Activated naive CD8-positive, alpha-beta T cell treated with anti-CD3 and anti-CD28 coated beads, Interleukin-2, amount 50 U/mL, for 24 hours (primary cell): Measurements from ENCODE around the gene SGSH.
"Not testable (repeated sequence)": the region's sequence is repeated elsewhere in the genome, so short reads cannot be mapped to it uniquely, and the experiment has no call there.

ENCODE experiments used
- ATAC-seq: fragments of 150-1000 bp; cut with Tn5 transposase; one replicate; pipeline ENCODE4 v1.10.0; 2021
- DNase-seq: peaks from one replicate; pipeline ENCODE4 v3.0.0; 2021
- H3K27ac Mint-ChIP-seq: one replicate; pipeline ENCODE4 v1.8.0; 2021; ENCODE audit warnings: mild to moderate bottlenecking, mixed read lengths
- H3K27me3 Mint-ChIP-seq: one replicate; pipeline ENCODE4 v1.8.0; 2021; ENCODE audit warnings: mixed read lengths
- H3K36me3 Mint-ChIP-seq: one replicate; pipeline ENCODE4 v1.8.0; 2021; ENCODE audit warnings: low read depth, mixed read lengths
- H3K4me1 Mint-ChIP-seq: one replicate; pipeline ENCODE4 v1.8.0; 2021; ENCODE audit warnings: mixed read lengths
- H3K4me3 Mint-ChIP-seq: one replicate; pipeline ENCODE4 v1.8.0; 2021; ENCODE audit warnings: mild to moderate bottlenecking, moderate library complexity, mixed read lengths
- H3K9me3 Mint-ChIP-seq: one replicate; pipeline ENCODE4 v1.8.0; 2021; ENCODE audit warnings: mixed read lengths

The SGSH gene

GRCh38 chr17:80246266-80246681 lies 26.1 kb upstream of the SGSH start:
- ATAC-seq: no peak
- H3K27me3 Mint-ChIP-seq: no peaks in the 10 kb centered on the region

GRCh38 chr17:80245566-80246265 lies 25.6 kb upstream of the SGSH start:
- no peaks in the 10 kb centered on the region for H3K4me1 Mint-ChIP-seq
- no peak for ATAC-seq
- no peak overlapping the region for H3K27ac Mint-ChIP-seq

More at GRCh38 chr17:80246266-80246681, 26.1 kb upstream of the SGSH start:
- H3K9me3 Mint-ChIP-seq: no peaks in the 10 kb centered on the region
- no peaks in the 10 kb centered on the region for H3K4me1 Mint-ChIP-seq
- H3K4me3 Mint-ChIP-seq: no peak overlapping the region
- no peak for DNase-seq
- H3K36me3 Mint-ChIP-seq: no peaks in the 10 kb centered on the region
- H3K27ac Mint-ChIP-seq: no peak overlapping the region

GRCh38 chr17:80244871-80245509 lies 24.9 kb upstream of the SGSH start:
- Mint-ChIP-seq H3K4me1 (no peaks in the 10 kb centered on the region), H3K27ac (no peak overlapping the region), H3K36me3 (no peaks in the 10 kb centered on the region), H3K4me3 (no peak overlapping the region), H3K27me3 (no peaks in the 10 kb centered on the region), H3K9me3 (no peaks in the 10 kb centered on the region)
- ATAC-seq (no peak), DNase-seq (no peak)

More at GRCh38 chr17:80245566-80246265, 25.6 kb upstream of the SGSH start:
- H3K36me3 Mint-ChIP-seq: no peaks in the 10 kb centered on the region
- H3K27me3 Mint-ChIP-seq: no peaks in the 10 kb centered on the region
- no peak overlapping the region for H3K4me3 Mint-ChIP-seq
- H3K9me3 Mint-ChIP-seq: no peaks in the 10 kb centered on the region
- no peak for DNase-seq

GRCh38 chr17:80244448-80244847 lies 24.3 kb upstream of the SGSH start:
- H3K4me1 Mint-ChIP-seq, H3K36me3 Mint-ChIP-seq, ATAC-seq, DNase-seq, H3K4me3 Mint-ChIP-seq, H3K9me3 Mint-ChIP-seq, H3K27me3 Mint-ChIP-seq, H3K27ac Mint-ChIP-seq: not testable (repeated sequence)

- Mint-ChIP-seq H3K36me3 (no peaks in the 10 kb centered on the region), H3K9me3 (no peaks in the 10 kb centered on the region), H3K27me3 (no peaks in the 10 kb centered on the region), H3K4me3 (no peak overlapping the region), H3K4me1 (no peaks in the 10 kb centered on the region), H3K27ac (no peak overlapping the region)
- no peak for DNase-seq
- ATAC-seq: no peak
These were observed 23.6 kb upstream of the SGSH start for GRCh38 chr17:80243526-80244433.

- DNase-seq (no peak), ATAC-seq (no peak)
- Mint-ChIP-seq H3K27me3 (no peaks in the 10 kb centered on the region), H3K9me3 (no peaks in the 10 kb centered on the region), H3K27ac (no peak overlapping the region), H3K36me3 (peaks cover 2% of the 10 kb centered on the region), H3K4me1 (no peaks in the 10 kb centered on the region), H3K4me3 (no peak overlapping the region)
These were observed 22.4 kb upstream of the SGSH start for GRCh38 chr17:80242505-80242904.

GRCh38 chr17:80237386-80237785 lies 17.3 kb upstream of the SGSH start:
- H3K36me3 Mint-ChIP-seq: peaks cover 23% of the 10 kb centered on the region
- no peak for ATAC-seq
- no peak for DNase-seq
- H3K9me3 Mint-ChIP-seq: peaks cover 15% of the 10 kb centered on the region
- no peak overlapping the region for H3K27ac Mint-ChIP-seq
- H3K4me1 Mint-ChIP-seq: no peaks in the 10 kb centered on the region
- H3K4me3 Mint-ChIP-seq: no peak overlapping the region
- H3K27me3 Mint-ChIP-seq: no peaks in the 10 kb centered on the region

- no peak overlapping the region for H3K27ac Mint-ChIP-seq
- no peak overlapping the region for H3K4me3 Mint-ChIP-seq
- H3K36me3 Mint-ChIP-seq: peaks cover 26% of the 10 kb centered on the region
- no peaks in the 10 kb centered on the region for H3K4me1 Mint-ChIP-seq
- H3K9me3 Mint-ChIP-seq: peaks cover 16% of the 10 kb centered on the region
- H3K27me3 Mint-ChIP-seq: no peaks in the 10 kb centered on the region
- DNase-seq (no peak), ATAC-seq (no peak)
These were observed 16.8 kb upstream of the SGSH start for GRCh38 chr17:80236911-80237310.

- DNase-seq (no peak), ATAC-seq (no peak)
- no peak overlapping the region for H3K4me3 Mint-ChIP-seq
- peaks cover 22% of the 10 kb centered on the region for H3K9me3 Mint-ChIP-seq
- H3K27ac Mint-ChIP-seq: no peak overlapping the region
- no peaks in the 10 kb centered on the region for H3K27me3 Mint-ChIP-seq
- peaks cover 33% of the 10 kb centered on the region for H3K36me3 Mint-ChIP-seq
- H3K4me1 Mint-ChIP-seq: no peaks in the 10 kb centered on the region
These were observed 13.1 kb upstream of the SGSH start for GRCh38 chr17:80233202-80233601.

GRCh38 chr17:80232438-80232837 lies 12.3 kb upstream of the SGSH start:
- Mint-ChIP-seq H3K4me1 (no peaks in the 10 kb centered on the region), H3K27me3 (no peaks in the 10 kb centered on the region), H3K27ac (no peak overlapping the region), H3K4me3 (no peak overlapping the region), H3K36me3 (peaks cover 33% of the 10 kb centered on the region), H3K9me3 (peaks cover 22% of the 10 kb centered on the region)
- DNase-seq (no peak), ATAC-seq (no peak)

- ATAC-seq (no peak), DNase-seq (no peak)
- Mint-ChIP-seq H3K4me3 (no peak overlapping the region), H3K4me1 (peaks cover 3% of the 10 kb centered on the region), H3K27ac (no peak overlapping the region), H3K36me3 (peaks cover 26% of the 10 kb centered on the region), H3K27me3 (peaks cover 1% of the 10 kb centered on the region), H3K9me3 (peaks cover 17% of the 10 kb centered on the region)
These were observed 8.9 kb upstream of the SGSH start for GRCh38 chr17:80229011-80229410.

GRCh38 chr17:80228477-80228876 lies 8.3 kb upstream of the SGSH start:
- Mint-ChIP-seq H3K27ac (no peak overlapping the region), H3K27me3 (peaks cover 3% of the 10 kb centered on the region), H3K4me3 (no peak overlapping the region), H3K4me1 (peaks cover 7% of the 10 kb centered on the region), H3K36me3 (peaks cover 22% of the 10 kb centered on the region), H3K9me3 (peaks cover 14% of the 10 kb centered on the region)
- no peak for ATAC-seq
- no peak for DNase-seq

GRCh38 chr17:80227666-80228065 lies 7.5 kb upstream of the SGSH start:
- ATAC-seq (no peak), DNase-seq (no peak)
- Mint-ChIP-seq H3K27me3 (peaks cover 3% of the 10 kb centered on the region), H3K36me3 (peaks cover 16% of the 10 kb centered on the region), H3K9me3 (peaks cover 9% of the 10 kb centered on the region), H3K4me1 (peaks cover 7% of the 10 kb centered on the region), H3K4me3 (no peak overlapping the region), H3K27ac (no peak overlapping the region)

GRCh38 chr17:80227156-80227555 lies 7.0 kb upstream of the SGSH start:
- Mint-ChIP-seq H3K4me1 (peaks cover 7% of the 10 kb centered on the region), H3K4me3 (no peak overlapping the region), H3K27ac (no peak overlapping the region), H3K27me3 (peaks cover 3% of the 10 kb centered on the region), H3K9me3 (peaks cover 6% of the 10 kb centered on the region), H3K36me3 (peaks cover 12% of the 10 kb centered on the region)
- no peak for DNase-seq
- ATAC-seq: no peak

- Mint-ChIP-seq H3K9me3 (no peaks in the 10 kb centered on the region), H3K27ac (no peak overlapping the region), H3K4me3 (no peak overlapping the region), H3K36me3 (no peaks in the 10 kb centered on the region), H3K4me1 (peaks cover 9% of the 10 kb centered on the region), H3K27me3 (peaks cover 3% of the 10 kb centered on the region)
- DNase-seq (no peak), ATAC-seq (no peak)
These were observed 5.1 kb upstream of the SGSH start for GRCh38 chr17:80225230-80225629.
